Islet precursor cell (in vitro differentiated cells): ENCODE data around the gene MYO18B.

Experiments
- DNase-seq: peaks from one replicate; pipeline ENCODE4 v3.0.0-alpha.2; 2018

MYO18B gene

DNA sequence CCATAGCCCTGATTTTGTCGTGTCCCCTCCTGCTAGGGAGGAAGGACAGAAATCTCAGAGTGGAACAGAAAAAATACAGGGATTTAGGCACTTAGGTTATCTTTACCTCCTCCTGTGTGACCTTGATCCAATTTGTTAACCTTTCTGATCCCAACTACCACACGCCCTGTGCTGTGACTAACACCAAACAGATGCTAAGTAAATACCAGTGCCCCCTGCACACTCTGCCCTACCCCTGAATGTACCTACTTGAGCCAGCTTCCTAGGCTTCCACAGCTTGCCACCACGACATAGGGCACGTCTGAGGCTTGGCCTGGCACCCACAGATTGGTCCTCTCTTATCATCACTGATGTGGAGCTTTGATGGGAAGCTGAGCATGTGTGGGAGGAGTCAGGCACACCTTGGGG is 9.2 kb downstream of the MYO18B start:
- DNase-seq = no peak

DNA sequence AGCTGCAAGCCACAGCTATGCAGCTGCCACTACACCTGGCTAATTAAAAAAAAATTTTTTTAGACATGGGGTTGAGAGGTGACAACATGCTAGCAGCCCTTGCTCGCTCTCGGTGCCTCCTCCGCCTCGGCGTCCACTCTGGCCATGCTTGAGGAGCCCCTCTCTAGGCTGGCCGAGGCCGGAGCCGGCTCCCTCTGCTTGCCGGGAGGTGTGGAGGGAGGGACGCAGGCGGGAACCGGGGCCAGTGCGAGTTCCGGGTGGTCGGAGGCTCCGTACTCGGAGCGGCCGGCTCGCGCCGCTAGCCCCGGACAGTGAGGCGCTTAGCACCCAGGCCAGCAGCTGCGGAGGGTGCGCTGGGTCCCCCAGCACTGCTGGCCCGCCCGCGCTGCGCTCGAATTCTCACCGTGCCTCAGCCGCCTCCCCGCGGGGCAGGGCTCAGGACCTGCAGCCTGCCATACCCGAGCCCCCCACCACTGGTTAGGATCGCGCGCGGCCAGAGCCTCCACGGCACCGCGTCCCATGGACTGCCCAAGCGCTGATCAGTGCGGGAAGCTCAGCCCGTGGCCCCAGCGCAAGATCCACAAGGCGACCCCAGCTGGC is 10.7 kb downstream of the MYO18B start:
- no peak for DNase-seq

DNA sequence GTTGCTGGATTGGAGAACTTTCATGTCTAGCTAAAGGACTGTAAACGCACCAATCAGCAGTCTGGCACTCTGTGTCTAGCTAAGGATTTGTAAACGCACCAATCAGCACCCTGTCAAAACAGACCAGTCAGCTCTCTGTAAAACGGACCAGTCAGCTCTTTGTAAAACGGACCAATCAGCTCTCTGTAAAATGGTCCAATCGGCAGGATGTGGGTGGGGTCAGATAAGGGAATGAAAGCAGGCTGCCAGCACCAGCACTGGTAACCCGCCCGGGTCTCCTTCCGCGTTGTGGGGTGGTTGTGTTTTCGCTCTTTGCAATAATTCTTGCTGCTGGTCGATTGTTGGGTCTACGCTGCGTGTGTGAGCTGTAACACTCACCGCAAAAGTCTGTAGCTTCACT is 11.3 kb downstream of the MYO18B start:
- DNase-seq = no peak

DNA sequence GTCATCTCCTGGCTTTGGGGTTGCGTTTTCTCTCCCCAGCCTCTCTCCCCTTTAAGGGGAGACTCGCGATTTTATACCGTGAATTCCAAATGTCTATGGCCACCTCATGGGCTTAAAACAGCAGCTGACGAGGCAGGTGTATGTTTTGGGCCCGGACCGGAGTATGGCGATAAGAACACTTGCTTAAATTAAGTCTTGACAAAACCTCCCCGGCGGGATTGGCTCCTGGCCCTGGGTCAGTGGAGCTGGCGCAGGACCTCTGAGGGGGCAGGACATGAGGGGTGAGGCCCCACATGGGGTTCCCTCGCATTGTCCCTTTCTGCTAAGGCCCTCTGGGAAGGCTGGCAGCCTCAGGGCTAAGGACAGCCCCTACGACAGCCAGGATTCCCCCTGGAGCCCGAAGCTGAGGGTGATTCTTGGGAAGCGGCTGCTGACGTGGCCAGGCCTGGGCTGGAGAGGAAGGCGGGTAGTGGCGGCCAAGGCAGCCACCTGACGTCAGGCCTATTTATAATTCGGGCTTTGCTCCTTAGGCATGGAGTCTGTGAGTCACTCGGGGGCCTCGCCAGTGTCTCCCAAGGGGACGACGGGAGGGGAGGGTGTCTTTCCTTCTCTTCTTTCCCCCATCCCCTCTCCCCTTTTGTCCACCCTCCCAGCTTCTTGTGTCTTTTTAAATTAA is 12.7 kb downstream of the MYO18B start:
- DNase-seq = no peak

DNA sequence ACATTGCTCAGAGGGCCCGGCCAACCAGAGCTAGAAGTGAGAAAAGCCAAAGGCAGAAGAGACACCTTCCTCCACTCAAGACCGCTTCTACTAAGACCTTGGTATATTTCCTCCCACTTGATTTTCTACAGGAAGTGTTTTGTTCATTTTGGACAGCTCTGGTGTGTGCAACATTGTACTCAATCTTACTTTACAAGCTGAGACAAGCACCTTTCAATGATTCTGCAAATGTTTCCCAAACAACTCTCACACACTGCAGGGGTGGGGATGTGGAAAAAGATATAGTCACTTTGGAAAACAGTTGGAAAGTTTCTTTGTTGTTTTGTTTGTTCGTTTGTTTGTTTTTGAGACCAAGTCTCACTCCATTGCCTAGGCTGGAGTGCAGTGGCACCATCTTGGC is 15.7 kb downstream of the MYO18B start:
- no peak for DNase-seq

DNA sequence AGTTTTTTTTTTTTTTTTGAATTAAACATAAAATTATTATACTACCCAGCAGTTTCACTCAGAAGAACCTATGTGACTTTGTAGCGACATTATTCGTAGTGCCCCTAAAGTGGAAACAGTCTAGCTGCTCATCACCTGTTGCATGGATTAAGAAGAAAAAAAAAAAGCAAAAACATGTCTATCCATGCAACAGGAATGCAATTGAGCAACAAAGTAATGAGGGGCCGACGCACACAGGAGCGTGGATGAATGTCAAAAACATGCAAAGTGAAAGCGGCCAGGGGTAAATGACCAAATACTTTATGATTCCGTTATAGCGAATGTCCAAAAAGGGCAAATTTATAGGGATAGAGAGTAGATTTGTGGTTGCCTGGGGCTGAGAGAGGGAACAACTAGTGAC is 16.3 kb downstream of the MYO18B start:
- DNase-seq = no peak

DNA sequence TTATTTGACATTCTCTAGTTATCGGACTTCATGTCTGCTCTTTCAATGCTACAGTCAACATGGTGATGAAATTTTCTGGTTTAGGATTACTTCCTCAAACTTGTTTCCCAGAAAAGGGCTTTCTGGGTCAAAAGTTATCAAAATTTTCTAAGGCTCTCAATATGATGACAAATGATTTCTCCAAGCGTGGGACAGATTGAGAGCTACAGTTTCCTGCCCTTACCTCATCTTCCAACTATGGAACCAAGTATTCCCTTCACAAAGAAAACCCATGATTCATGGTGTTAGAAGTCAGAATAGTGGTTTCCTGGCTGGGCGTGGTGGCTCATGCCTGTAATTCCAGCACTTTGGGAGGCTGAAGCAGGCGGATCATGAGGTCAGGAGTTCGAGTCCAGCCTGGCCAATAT is 17.8 kb downstream of the MYO18B start:
- no peak for DNase-seq

DNA sequence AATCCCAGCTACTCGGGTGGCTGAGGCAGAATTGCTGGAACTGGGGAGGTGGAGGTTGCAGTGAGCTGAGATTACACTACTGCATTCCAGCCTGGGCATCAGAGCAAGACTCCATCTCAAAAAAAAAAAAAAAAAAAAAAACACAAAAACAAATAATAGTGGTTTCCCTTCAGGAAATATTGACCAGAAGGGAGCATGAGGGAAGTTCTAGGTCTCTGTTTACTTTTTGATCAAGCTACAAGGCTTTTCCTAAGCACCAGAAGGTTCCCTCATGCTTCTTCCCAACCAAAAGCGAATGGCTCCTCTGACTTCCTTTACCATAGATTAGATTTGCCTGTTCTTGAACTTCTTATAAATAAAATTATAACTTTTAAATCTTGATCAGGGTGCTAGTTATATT is 18.3 kb downstream of the MYO18B start:
- DNase-seq = no peak

DNA sequence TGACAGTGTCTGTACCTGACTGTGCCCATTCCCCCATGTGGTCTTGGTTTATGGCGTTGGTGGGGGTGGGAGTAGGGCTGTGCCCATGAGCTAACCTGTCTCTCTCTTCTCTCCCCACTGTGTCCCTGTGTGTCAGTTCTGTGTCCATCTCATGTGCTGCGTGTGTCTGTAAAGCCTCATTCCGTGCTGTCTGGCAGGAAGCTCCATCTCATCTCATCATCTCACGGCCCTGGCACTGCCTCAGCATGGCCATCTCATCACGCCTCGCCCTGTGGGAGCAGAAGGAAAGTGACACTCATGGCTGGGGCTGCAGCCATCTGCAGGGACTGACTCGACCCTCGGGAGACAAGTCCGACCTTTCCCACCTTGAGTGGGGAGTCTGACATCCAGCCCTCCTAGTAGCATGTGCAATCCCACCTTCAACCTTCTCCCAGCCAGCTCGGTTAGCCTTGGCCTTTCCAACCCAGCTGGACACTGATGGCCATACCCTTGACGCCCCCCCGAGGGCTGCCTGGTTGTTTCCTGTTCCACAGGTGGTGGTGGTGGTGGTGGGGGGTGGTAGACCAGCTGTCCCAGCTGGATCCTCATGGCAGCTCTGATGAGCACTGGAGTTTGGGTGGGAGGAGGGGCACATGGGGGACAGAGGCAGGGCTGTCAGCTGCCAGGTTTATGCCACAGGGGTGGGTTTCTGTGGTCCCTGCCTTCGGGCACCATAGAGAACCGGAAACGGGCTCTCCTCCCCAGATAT is 19.0 kb downstream of the MYO18B start:
- no peak for DNase-seq

DNA sequence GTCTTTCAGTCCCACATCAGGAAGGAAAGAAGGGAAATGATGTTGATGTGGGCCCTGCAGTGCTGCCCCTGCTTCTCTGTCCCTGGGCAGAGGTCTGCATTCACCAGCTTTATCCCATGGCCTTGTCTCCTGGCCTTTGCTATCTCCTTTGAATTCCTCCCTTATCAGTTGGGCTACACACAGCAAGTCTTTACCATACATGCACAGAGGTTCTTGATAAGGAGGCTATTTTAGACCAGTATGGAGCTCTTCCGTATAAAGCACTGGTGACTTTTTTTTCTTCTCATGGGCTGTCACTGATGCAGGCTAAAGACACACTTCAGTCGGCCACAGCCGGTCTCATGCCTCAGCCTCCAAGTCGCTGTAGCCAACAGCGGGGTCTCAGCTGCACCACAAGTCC is 20.2 kb downstream of the MYO18B start:
- DNase-seq = no peak

DNA sequence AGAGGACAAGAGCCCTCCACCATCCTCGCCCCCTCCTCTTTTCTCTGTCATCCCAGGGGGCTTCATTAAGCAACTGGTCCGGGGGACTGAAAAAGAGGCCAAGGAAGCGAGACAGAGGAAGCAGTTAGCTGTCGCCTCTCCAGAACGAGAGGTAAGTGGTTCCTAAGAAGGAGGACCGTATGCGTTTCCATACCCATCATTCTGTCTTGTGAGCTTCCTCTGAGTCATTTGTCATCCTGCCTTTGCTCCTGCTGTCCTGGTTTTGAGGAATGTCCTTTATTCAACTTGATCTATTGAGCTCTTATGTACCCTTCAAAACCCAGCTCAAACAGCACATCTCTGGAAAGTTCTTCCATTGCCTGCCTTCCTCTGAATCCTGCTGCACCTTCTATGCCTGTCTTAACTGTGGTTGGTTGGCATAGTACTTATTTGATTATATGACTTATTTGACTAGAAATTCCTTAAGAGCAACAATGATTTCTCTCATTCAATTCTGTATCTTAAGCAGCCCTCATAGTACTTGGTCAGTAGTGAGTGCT is 21.3 kb downstream of the MYO18B start:
- DNase-seq = peak; percentile 61

DNA sequence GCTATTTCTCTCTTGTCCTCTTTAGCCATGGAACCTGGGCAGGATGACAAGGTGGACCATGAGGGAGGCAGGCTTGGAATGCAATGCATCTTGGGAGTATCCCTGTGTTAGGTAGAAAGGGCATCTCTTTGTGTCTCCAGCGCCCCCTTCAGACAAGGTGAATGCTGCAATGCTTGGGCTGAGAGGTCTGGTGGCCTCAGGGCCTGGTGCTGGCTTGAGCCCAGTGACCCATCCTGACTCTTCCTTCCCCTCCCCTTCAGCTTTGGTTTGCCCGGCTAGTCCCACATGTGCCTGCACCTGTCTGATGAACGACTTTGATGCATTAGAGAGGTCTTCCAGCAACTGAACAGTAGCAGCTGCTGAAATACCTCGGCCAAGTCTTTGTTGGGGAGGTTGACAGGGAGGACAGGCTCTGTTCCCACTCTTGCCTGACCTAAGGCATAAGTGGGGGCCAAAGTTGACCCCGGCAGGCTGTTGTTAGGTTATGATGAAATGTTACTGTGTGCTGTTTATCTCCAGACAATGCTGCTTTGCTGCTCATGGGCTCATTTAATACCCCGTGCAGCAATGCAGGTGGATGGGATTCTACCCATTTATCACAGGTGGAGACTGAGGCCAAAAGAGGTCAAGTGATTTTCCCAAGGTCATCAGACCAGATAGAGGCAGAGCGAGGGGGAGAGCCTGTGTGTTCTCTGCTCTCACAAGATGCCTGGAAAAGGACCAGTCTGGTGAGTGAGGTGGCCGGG is 22.5 kb downstream of the MYO18B start:
- DNase-seq = no peak

DNA sequence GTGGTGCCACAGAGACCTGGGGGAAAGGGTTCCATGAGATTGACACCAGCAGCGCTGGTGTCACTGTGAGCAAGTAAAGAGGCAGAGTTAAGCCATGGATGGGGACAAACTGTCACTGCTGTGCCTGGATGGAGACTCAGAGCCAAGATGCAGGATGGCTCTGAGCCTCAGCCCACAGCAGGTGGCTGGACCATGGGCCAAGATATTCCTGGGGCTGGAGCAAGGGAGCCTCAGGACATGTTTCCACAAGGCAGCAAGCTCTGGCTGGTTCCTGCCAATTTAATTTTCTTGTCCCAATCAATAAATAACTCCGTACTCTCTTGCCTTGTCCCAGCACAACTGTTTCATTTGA is 23.0 kb downstream of the MYO18B start:
- no peak for DNase-seq

DNA sequence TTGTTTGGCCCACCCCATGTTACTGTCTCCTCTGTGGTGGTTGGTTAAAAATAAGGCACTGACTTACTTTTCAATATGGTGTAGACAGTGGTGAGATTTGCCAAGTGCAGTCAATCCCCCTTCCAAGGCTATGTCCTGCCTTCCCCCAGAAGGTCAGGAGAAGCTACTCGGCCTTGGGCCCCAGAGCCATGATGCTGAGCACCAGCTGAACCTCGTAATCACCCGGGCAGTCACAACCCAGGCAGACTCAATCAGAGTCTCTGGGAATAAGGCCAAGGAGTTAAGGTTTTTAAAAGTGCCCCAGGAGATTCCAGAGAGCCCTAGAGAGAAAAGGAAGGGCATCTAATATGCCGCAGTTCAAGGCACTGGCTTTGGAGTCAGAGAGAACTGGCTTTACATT is 23.8 kb downstream of the MYO18B start:
- DNase-seq = no peak

DNA sequence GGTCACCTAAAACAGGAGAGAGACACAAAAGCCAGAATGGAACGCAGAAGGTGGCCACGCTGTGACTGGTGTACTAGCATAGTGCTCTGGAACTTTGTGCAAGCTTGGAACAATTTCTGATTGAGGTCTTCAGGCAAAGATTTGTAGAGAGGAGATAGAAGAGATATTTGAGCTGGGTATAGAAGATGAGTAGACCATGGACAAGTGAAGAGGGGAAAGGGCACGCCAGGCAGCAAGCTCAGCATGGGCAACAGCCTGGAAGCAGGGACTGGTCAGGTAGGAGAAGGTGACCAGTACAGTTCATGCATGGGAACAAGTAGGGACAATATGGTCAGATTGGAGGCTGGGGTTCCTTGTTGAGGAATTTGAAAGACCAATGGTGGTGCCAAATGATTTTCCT is 24.4 kb downstream of the MYO18B start:
- DNase-seq = no peak

DNA sequence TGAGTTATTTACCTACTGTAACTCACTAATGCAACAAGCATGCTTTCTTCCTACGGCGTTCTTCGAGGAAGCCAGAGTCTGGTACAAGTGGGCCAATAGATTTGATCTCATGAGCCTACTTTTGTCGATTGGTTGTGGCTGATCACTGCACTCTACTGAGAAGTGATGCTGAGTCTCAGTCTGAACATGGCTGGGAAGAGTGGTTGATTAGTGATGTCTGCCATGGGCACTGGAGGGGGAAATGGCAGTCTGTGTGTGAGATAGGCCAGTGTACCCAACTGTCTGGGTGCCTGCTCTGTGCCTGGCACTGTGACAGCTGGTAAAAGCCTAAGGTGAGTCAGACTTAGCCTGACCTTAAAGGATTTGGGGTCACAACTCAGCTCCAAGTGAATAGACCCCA is 28.3 kb downstream of the MYO18B start:
- no peak for DNase-seq

DNA sequence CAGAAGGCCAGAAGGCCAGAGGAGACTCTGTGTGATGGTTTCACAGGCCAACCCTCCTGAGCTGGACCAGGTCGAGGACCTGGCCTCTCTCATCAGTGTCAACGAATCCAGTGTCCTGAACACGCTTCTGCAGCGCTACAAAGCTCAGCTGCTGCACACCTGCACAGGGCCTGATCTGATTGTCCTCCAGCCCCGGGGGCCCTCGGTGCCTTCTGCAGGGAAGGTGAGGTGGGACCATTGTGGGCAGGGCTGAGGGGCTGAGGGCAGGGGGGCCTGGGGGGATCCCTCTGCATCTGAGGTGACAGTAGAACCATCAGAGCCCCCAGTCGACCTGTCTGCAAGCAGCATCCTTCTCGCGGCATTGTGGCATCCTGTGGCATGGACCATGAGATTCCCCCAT is 30.3 kb downstream of the MYO18B start:
- DNase-seq = no peak

DNA sequence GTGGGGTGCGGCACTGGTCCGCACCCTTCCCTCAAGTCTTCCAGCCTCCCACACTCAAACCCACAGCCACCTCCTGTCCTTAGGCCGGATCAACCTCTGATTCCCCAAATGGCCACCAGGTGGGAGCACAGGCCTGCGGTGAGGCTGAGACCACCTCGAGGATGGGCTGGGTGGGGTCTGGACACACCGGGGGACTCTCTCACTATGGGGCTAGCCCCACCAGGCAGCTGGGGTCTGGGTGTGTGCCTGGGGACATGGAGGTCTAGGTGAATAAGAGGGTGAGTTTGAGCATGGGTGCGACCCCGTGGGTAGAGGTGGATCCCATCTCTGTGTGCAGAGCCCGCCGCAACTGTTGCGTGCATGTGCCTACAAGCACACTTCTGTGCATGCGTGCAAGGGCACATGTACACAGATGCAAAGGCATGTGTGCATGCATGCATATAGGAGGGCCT is 32.6 kb downstream of the MYO18B start:
- DNase-seq = peak; percentile 71

DNA sequence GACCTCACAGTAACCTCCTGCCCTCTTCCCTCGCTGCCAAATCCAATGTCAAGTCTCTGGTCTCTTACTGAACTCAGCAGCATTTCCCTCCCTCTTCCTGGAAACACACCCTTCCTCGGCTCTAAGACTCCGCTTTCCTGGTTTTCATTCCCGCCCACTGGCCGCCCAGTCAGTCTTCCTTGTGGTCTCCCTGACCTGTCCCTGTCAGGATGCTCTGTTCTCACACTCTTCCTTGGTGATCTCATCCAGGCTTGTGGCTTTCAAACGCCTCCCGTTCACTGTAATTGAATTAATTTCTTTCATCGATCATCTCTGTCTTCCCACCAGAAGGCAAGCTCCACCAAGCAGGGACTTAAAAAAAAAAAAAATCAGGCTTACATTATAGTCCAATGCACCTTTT is 33.5 kb downstream of the MYO18B start:
- DNase-seq = peak; percentile 91

DNA sequence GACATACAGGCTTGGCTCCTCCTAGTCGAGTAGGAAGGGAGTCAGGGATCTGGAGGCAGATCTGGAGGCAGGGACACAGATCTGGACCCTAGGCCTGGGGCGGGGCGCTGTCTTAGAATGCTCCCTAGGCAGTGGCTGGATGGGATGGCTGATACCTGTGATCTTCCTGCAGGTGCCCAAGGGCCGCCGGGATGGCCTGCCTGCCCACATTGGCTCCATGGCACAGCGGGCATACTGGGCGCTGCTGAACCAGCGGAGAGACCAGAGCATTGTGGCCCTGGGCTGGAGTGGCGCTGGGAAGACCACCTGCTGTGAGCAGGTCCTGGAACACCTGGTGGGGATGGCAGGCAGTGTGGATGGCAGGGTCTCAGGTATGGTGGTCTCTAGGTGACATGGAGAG is 35.4 kb downstream of the MYO18B start:
- DNase-seq = no peak

DNA sequence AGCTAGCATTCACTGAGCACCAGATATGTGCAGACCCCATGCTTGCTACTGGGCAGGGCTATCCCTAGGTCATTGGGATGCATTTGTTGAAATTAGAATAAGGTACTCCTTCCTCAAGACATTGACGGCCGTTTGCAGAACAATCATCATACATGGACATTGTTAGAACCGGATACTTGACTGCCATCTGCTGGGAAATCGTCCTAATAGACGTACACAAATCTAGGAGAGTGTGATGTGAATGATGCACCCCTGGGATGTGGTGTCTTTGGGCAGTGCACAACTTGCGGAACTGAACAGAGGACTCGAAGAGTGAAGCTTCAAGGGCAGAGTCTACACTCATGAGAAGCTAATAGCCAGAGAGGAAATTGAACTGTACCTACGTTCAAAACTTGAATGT is 35.9 kb downstream of the MYO18B start:
- DNase-seq = no peak

DNA sequence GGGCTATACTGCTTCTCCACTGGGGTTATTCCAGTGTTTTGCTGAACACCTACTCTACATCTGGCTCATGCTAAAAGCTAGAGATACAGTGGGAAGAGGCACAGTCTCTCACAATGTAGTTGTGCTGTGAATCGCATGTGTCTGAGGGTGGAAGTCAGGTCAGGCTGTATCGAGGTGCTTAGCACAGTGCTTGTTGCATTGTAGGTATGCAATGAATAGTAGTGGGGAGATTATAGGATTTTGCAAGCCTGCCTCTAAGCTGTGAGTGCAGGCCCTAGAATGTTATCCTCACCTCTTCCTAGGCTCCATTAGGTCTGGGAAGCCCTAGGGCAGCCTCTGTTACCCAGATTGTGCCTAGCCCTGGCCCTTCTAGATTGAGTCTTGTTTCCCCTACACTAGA is 37.4 kb downstream of the MYO18B start:
- no peak for DNase-seq

DNA sequence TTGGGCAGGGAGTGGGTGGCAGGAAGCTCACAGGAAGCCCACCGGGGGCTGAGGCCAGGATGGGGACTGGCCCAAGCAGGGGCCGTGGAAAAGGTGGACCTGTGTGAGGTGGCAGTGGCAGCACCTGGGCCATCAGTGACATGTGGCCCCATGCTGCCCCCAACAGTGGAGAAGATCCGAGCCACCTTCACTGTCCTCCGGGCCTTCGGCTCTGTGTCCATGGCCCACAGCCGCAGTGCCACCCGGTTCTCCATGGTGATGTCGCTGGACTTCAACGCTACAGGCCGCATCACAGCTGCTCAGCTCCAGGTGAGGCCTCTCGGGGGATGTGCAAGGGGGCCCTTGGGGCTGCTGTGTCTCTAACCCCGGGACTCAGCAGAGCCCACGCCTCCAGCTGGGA is 37.9 kb downstream of the MYO18B start:
- DNase-seq = no peak

DNA sequence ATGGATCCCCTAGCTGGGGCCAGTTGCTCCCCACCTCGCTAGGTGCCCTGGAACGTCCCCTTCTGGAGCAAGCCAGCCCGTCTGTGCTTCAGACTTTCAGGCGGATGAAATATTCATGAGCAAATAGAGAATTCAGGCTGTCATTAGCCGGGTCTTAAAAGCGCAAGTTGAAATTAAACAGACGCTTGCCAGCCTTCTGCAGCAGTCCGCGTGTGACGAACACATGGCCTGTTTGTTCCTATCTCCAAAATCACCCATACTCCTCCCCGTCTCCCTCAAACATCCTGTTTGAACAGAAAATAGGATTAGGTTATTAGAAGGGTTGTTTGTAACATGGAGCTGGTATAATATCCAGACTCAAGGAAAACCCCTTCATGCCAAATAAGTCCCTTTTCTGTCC is 38.7 kb downstream of the MYO18B start:
- no peak for DNase-seq
